ENCODE results near the gene ITPK1.

ITPK1 gene

GRCh38 chr14:93086441-93087055, 29.2 kb downstream of the ITPK1 start:
- in situ Hi-C loops (cut with MboI; ENCODE audit: low sequenced_read_pairs): no loop called here

- in situ Hi-C loops (cut with MboI; ENCODE audit: low sequenced_read_pairs): no loop called here
Measured at GRCh38 chr14:93085911-93086310, 29.8 kb downstream of the ITPK1 start.

- in situ Hi-C loops (cut with MboI; ENCODE audit: low sequenced_read_pairs): no loop called here
Measured at GRCh38 chr14:93084866-93085857, 30.6 kb downstream of the ITPK1 start.

GRCh38 chr14:93084402-93084801, 31.3 kb downstream of the ITPK1 start:
- in situ Hi-C loops (cut with MboI; ENCODE audit: low sequenced_read_pairs): no loop called here

- in situ Hi-C loops (cut with MboI; ENCODE audit: low sequenced_read_pairs): no loop called here
Measured at GRCh38 chr14:93083917-93084316, 31.8 kb downstream of the ITPK1 start.

- in situ Hi-C loops (cut with MboI; ENCODE audit: low sequenced_read_pairs): no loop called here
Measured at GRCh38 chr14:93082576-93083001, 33.1 kb downstream of the ITPK1 start.

- in situ Hi-C loops (cut with MboI; ENCODE audit: low sequenced_read_pairs): no loop called here
Measured at GRCh38 chr14:93081876-93082570, 33.7 kb downstream of the ITPK1 start.

GRCh38 chr14:93079865-93080403, 35.8 kb downstream of the ITPK1 start:
- in situ Hi-C loops (cut with MboI; ENCODE audit: low sequenced_read_pairs): no loop called here

GRCh38 chr14:93079321-93079720, 36.4 kb downstream of the ITPK1 start:
- in situ Hi-C loops (cut with MboI; ENCODE audit: low sequenced_read_pairs): no loop called here

GRCh38 chr14:93078870-93079269, 36.9 kb downstream of the ITPK1 start:
- in situ Hi-C loops (cut with MboI; ENCODE audit: low sequenced_read_pairs): no loop called here

- in situ Hi-C loops (cut with MboI; ENCODE audit: low sequenced_read_pairs): no loop called here
Measured at GRCh38 chr14:93076755-93077154, 39.0 kb downstream of the ITPK1 start.

GRCh38 chr14:93075891-93076290, 39.8 kb downstream of the ITPK1 start:
- in situ Hi-C loops (cut with MboI; ENCODE audit: low sequenced_read_pairs): no loop called here

- in situ Hi-C loops (cut with MboI; ENCODE audit: low sequenced_read_pairs): no loop called here
Measured at GRCh38 chr14:93073910-93074769, 41.6 kb downstream of the ITPK1 start.

- in situ Hi-C loops (cut with MboI; ENCODE audit: low sequenced_read_pairs): no loop called here
Measured at GRCh38 chr14:93073358-93073707, 42.4 kb downstream of the ITPK1 start.

GRCh38 chr14:93072659-93073357, 42.9 kb downstream of the ITPK1 start:
- in situ Hi-C loops (cut with MboI; ENCODE audit: low sequenced_read_pairs): no loop called here

GRCh38 chr14:93068711-93069110, 47.0 kb downstream of the ITPK1 start:
- in situ Hi-C loops (cut with MboI; ENCODE audit: low sequenced_read_pairs): no loop called here

- in situ Hi-C loops (cut with MboI; ENCODE audit: low sequenced_read_pairs): no loop called here
Measured at GRCh38 chr14:93067088-93067487, 48.6 kb downstream of the ITPK1 start.

GRCh38 chr14:93065272-93065730, 50.4 kb downstream of the ITPK1 start:
- in situ Hi-C loops (cut with MboI; ENCODE audit: low sequenced_read_pairs): no loop called here

- in situ Hi-C loops (cut with MboI; ENCODE audit: low sequenced_read_pairs): no loop called here
Measured at GRCh38 chr14:93064411-93065271, 51.1 kb downstream of the ITPK1 start.

Data from HL-60/S4 treated with phorbol 12-myristate 13-acetate at 8.2 ng/mL for 4 days and 3 days (cell line).